Left kidney (tissue), 2 donors: ENCODE data around the gene RNF38. TPM values are rescaled to one million over a fixed set of nuclear protein-coding genes. Genes with fewer than 3 reads are reported as not detected.
"Not testable (repeated sequence)": the region's sequence is repeated elsewhere in the genome, so short reads cannot be mapped to it uniquely, and the experiment has no call there.

ENCODE experiments used
- DNase-seq: peaks from one replicate; pipeline ENCODE4 v3.0.0-alpha.2; 2013
- polyA plus RNA-seq: library from polyadenylated mRNA; unstranded; fragments of 120-200 nt; gene quantifications from one replicate; pipeline ENCODE4 v1.2.1, GENCODE V29; 2013; ENCODE audit not compliant: insufficient read length

RNF38 gene
- polyA plus RNA-seq, 1 donor: 56.3 TPM

- DNase-seq: peak; percentile 77
Measured at GRCh38 chr9:36407122-36407723, 7.2 kb upstream of the RNF38 start.

- no peak for DNase-seq
Measured at GRCh38 chr9:36402536-36402935, 2.5 kb upstream of the RNF38 start.

- DNase-seq: no peak
Measured at GRCh38 chr9:36401897-36402480, 1.9 kb upstream of the RNF38 start.

GRCh38 chr9:36401164-36401740 is 1.2 kb upstream of the RNF38 start:
- DNase-seq: peak; percentile 80

- peak; percentile 84 for DNase-seq
Measured at GRCh38 chr9:36400332-36401163, 479 bp upstream of the RNF38 start.

GRCh38 chr9:36398745-36399144 is 1.3 kb downstream of the RNF38 start:
- no peak for DNase-seq

GRCh38 chr9:36396985-36397384 is 3.1 kb downstream of the RNF38 start:
- DNase-seq: no peak

GRCh38 chr9:36392489-36392888 is 7.6 kb downstream of the RNF38 start:
- no peak for DNase-seq

- DNase-seq: no peak
Measured at GRCh38 chr9:36389590-36389989, 10.5 kb downstream of the RNF38 start.

- DNase-seq: not testable (repeated sequence)
Measured at GRCh38 chr9:36386396-36386965, 13.6 kb downstream of the RNF38 start.

GRCh38 chr9:36382484-36382883 is 17.6 kb downstream of the RNF38 start:
- DNase-seq: no peak

- DNase-seq: no peak
Measured at GRCh38 chr9:36364577-36364976, 35.5 kb downstream of the RNF38 start.

GRCh38 chr9:36363448-36363847 is 36.6 kb downstream of the RNF38 start:
- no peak for DNase-seq

GRCh38 chr9:36358486-36358885 is 41.6 kb downstream of the RNF38 start:
- no peak for DNase-seq

- no peak for DNase-seq
Measured at GRCh38 chr9:36357639-36358038, 42.4 kb downstream of the RNF38 start.

GRCh38 chr9:36346569-36346968 is 53.5 kb downstream of the RNF38 start:
- DNase-seq: no peak

- no peak for DNase-seq
Measured at GRCh38 chr9:36345103-36345846, 54.8 kb downstream of the RNF38 start.

- no peak for DNase-seq
Measured at GRCh38 chr9:36341936-36342577, 58.0 kb downstream of the RNF38 start.

- DNase-seq: no peak
Measured at GRCh38 chr9:36337865-36338264, 62.2 kb downstream of the RNF38 start.

- DNase-seq: no peak
Measured at GRCh38 chr9:36337002-36337401, 63.1 kb downstream of the RNF38 start.
